GM19397 (cell line): Measurements from ENCODE around the gene CREBBP.

Source experiments
- ATAC-seq: cut with Tn5 transposase; IDR thresholded peaks from one replicate; pipeline ENCODE4 v1.9.1; 2021; ENCODE audit warnings: mild to moderate bottlenecking, moderate library complexity; ENCODE audit not compliant: unreplicated experiment

Gene CREBBP

GRCh38 chr16:3738128-3738527 lies 142.4 kb downstream of the CREBBP start:
- ATAC-seq: no peak

- no peak for ATAC-seq
These were observed 143.3 kb downstream of the CREBBP start for GRCh38 chr16:3737181-3737580.

- ATAC-seq: no peak
These were observed 144.4 kb downstream of the CREBBP start for GRCh38 chr16:3736116-3736515.

GRCh38 chr16:3735541-3735940 lies 145.0 kb downstream of the CREBBP start:
- ATAC-seq: no peak

GRCh38 chr16:3734758-3735221 lies 145.7 kb downstream of the CREBBP start:
- no peak for ATAC-seq

GRCh38 chr16:3734084-3734757 lies 146.3 kb downstream of the CREBBP start:
- ATAC-seq: no peak

GRCh38 chr16:3732171-3732570 lies 148.3 kb downstream of the CREBBP start:
- no peak for ATAC-seq

- ATAC-seq: no peak
These were observed 149.2 kb downstream of the CREBBP start for GRCh38 chr16:3731126-3731935.

- ATAC-seq: no peak
These were observed 150.1 kb downstream of the CREBBP start for GRCh38 chr16:3730161-3731125.

- no peak for ATAC-seq
These were observed 151.1 kb downstream of the CREBBP start for GRCh38 chr16:3729161-3730112.

- ATAC-seq: no peak
These were observed 151.9 kb downstream of the CREBBP start for GRCh38 chr16:3728424-3729160.

- no peak for ATAC-seq
These were observed 152.6 kb downstream of the CREBBP start for GRCh38 chr16:3727806-3728381.

- no peak for ATAC-seq
These were observed 154.4 kb downstream of the CREBBP start for GRCh38 chr16:3726021-3726687.

- no peak for ATAC-seq
These were observed 155.2 kb downstream of the CREBBP start for GRCh38 chr16:3725276-3725675.

GRCh38 chr16:3722508-3722907 lies 158.0 kb downstream of the CREBBP start:
- ATAC-seq: no peak

- ATAC-seq: no peak
These were observed 160.1 kb downstream of the CREBBP start for GRCh38 chr16:3720418-3720817.

GRCh38 chr16:3718628-3719027 lies 161.9 kb downstream of the CREBBP start:
- ATAC-seq: no peak

- no peak for ATAC-seq
These were observed 162.5 kb downstream of the CREBBP start for GRCh38 chr16:3718019-3718391.
